ES-I3 (cell line): Measurements from ENCODE around the gene TTN.
"Not testable (repeated sequence)": the region's sequence is repeated elsewhere in the genome, so short reads cannot be mapped to it uniquely, and the experiment has no call there.

ENCODE experiments used
- H3K36me3 ChIP-seq: 2 replicates; pipeline ENCODE4 v1.6.1; 2013; ENCODE audit warnings: mild to moderate bottlenecking, low read length, control low read depth, moderate library complexity; ENCODE audit not compliant: insufficient read depth
- H3K4me1 ChIP-seq: 2 replicates; pipeline ENCODE4 v1.6.1; 2013; ENCODE audit warnings: mild to moderate bottlenecking, control low read depth, low read length; ENCODE audit not compliant: insufficient read depth
- H3K9ac ChIP-seq: 2 replicates; pipeline ENCODE4 v1.6.1; 2013; ENCODE audit warnings: low read depth, mild to moderate bottlenecking, low read length, moderate library complexity
- H3K9me3 ChIP-seq: 2 replicates; pipeline ENCODE4 v1.6.1; 2013; ENCODE audit warnings: mild to moderate bottlenecking, low read length, moderate library complexity; ENCODE audit not compliant: control insufficient read depth, insufficient read depth

TTN gene

DNA sequence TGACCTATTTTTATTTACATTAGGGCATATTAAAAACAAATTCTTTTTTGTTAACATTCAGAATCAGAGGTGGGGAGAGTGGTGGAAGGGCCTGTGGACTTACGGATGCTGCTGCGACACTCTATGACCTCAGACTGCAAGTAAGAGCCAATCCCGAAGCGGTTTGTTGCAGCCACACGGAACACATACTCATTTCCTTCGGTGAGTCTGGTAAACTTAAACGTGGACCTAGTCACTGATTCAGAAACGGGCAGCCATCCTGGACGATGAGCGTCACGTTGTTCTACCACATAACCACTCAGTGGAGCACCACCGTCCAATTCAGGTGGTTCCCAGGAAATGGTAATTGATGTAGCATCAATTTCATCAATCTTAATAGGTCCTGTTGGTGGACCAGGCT lies 265.1 kb downstream of the TTN start:
- no peaks in the 10 kb centered on the region for H3K4me1 ChIP-seq
- H3K36me3 ChIP-seq, result peaks cover 23% of the 10 kb centered on the region
- no peak overlapping the region for H3K9ac ChIP-seq
- H3K9me3 ChIP-seq, result no peaks in the 10 kb centered on the region

DNA sequence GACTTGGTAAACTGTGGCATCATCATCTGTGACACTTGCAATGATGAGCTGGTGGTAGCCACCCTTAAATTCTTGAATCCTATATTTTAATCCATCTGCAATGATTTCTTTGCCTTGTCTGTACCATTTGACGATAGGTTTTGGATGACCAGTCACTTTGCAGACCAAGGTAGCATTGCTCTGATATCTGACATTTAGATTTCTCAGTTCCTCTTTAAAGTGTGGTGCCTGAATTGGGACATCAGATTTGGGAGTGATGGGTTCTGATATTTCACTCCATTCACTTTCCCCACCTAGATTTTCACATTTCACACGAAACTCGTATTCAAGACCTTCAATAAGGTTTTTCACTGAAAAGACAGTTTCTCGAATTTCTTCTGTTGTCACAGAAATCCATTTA lies 271.2 kb downstream of the TTN start:
- Histone ChIP-seq H3K4me1 (no peaks in the 10 kb centered on the region), H3K9me3 (no peaks in the 10 kb centered on the region), H3K9ac (no peak overlapping the region), H3K36me3 (peaks cover 24% of the 10 kb centered on the region)

DNA sequence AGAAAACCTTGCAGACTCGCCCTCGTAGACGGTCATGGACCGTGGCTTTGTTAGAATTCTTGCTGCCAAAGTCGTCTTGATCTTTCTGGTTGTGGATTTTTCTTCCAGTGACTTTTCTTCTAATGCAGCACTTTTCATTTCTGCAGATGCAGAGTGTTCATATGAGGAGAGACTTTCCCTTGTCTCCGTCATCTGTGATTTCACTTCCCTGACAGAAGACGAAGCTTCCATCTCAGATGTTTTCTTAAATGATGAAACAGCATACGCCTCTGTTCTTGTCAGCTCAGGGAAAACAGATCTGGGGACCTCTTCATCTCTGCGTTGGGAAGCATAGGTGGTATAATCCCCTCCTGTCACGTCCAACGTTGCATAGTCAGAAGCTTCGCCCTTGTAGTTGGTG lies 276.1 kb downstream of the TTN start:
- Histone ChIP-seq H3K9me3 (no peaks in the 10 kb centered on the region), H3K36me3 (peaks cover 14% of the 10 kb centered on the region), H3K4me1 (no peaks in the 10 kb centered on the region), H3K9ac (no peak overlapping the region)

GRCh38 chr2:178530625-178531142 lies 276.5 kb downstream of the TTN start:
- no peak overlapping the region for H3K9ac ChIP-seq
- peaks cover 14% of the 10 kb centered on the region for H3K36me3 ChIP-seq
- H3K9me3 ChIP-seq, result no peaks in the 10 kb centered on the region
- H3K4me1 ChIP-seq, result no peaks in the 10 kb centered on the region

GRCh38 chr2:178530131-178530530 lies 277.1 kb downstream of the TTN start:
- Histone ChIP-seq H3K4me1 (no peaks in the 10 kb centered on the region), H3K36me3 (peaks cover 10% of the 10 kb centered on the region), H3K9me3 (no peaks in the 10 kb centered on the region), H3K9ac (no peak overlapping the region)

DNA sequence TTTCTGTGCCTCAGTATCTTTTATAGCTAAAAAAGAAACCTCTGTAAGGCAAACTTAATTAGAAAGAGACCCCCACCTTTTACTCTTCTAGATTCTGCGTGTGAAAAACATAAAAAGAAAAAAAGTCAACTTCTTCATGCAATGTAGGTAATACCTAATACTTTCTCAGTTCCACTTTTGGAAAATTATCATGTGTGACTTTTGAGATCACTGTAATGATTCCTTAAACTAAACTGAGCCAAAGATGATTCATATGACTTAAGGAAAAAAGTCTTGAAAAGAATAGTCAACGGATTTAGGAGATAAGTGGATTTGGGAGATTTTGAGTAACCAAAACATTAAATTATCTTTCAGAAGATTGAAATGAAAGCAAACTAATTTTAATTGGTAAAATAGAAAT lies 278.0 kb downstream of the TTN start:
- H3K36me3 ChIP-seq, result peaks cover 10% of the 10 kb centered on the region
- no peaks in the 10 kb centered on the region for H3K4me1 ChIP-seq
- H3K9ac ChIP-seq, result no peak overlapping the region
- H3K9me3 ChIP-seq, result no peaks in the 10 kb centered on the region

DNA sequence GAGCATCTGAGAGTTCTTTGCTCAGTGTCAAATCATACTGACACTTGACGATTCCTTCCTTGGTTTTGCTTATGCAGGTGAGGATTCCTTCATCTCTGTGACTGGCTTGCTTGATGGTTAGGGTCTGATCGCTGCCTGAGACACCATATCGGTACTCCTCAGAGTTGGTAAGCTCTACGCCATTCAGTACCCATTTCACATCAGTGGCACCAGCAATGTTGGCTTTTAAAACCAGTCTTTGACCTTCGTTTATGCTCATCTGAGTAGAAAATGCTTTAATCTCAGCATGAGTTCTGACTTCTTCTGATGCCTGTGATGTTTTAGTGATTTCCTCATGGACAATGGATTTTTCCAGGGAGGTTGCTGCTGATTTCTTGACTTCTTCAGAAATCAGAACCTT lies 278.6 kb downstream of the TTN start:
- H3K4me1 ChIP-seq, result no peaks in the 10 kb centered on the region
- no peaks in the 10 kb centered on the region for H3K9me3 ChIP-seq
- H3K36me3 ChIP-seq, result peaks cover 10% of the 10 kb centered on the region
- no peak overlapping the region for H3K9ac ChIP-seq

- peaks cover 10% of the 10 kb centered on the region for H3K36me3 ChIP-seq
- no peaks in the 10 kb centered on the region for H3K4me1 ChIP-seq
- no peaks in the 10 kb centered on the region for H3K9me3 ChIP-seq
- H3K9ac ChIP-seq, result no peak overlapping the region
Observed at GRCh38 chr2:178527592-178527991, 279.6 kb downstream of the TTN start.

- no peak overlapping the region for H3K9ac ChIP-seq
- H3K36me3 ChIP-seq, result no peaks in the 10 kb centered on the region; the same call in none of the 2 replicates
- H3K9me3 ChIP-seq, result no peaks in the 10 kb centered on the region
- no peaks in the 10 kb centered on the region for H3K4me1 ChIP-seq
Observed at GRCh38 chr2:178526256-178526655, 281.0 kb downstream of the TTN start.

- H3K9me3 ChIP-seq, H3K9ac ChIP-seq, H3K36me3 ChIP-seq, H3K4me1 ChIP-seq: not testable (repeated sequence)
Observed at GRCh38 chr2:178525460-178525859, 281.8 kb downstream of the TTN start.

GRCh38 chr2:178525010-178525409 lies 282.2 kb downstream of the TTN start:
- H3K9ac ChIP-seq, H3K4me1 ChIP-seq, H3K36me3 ChIP-seq: not testable (repeated sequence)

GRCh38 chr2:178523596-178524134 lies 283.6 kb downstream of the TTN start:
- peak overlapping the region; percentile 74 for H3K9ac ChIP-seq
- H3K9me3 ChIP-seq, result no peaks in the 10 kb centered on the region
- H3K4me1 ChIP-seq, result no peaks in the 10 kb centered on the region
- no peaks in the 10 kb centered on the region; the same call in 1 of the 2 replicates for H3K36me3 ChIP-seq

More at GRCh38 chr2:178525010-178525409, 282.2 kb downstream of the TTN start:
- not testable (repeated sequence) for H3K9me3 ChIP-seq

DNA sequence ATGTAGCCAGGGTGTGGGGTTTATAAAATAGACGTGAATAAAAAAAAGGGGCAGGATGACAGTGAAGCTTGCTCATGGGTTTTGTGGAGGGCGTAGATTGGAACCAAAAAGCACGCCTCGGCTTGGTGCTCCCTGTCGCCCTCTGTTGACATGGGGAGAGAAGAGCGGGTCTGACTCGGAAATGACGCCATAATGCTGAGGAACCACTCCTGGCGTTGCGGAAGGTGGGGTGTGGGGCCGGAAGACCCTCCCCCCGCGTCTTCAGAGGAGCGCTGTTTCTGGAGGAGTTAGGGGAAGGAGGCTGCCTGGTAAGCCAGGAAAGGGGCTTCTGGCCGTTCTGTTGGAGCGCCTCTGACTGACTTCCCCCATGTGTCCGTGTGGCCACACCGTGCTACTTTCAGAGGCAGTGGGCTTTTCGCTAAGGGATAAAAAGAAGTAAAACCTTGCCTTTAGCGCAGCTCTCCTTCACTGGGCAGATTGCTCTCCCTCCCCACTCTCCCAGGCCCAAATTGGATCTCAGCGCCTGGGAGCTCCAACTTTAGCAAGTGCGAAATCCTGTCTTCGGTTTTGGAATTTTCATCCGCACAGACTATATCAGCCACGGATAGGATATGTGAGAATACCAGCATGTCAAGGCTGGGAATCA lies 284.1 kb downstream of the TTN start:
- peak overlapping the region; percentile 74 for H3K9ac ChIP-seq

GRCh38 chr2:178521304-178522150 lies 285.7 kb downstream of the TTN start:
- Histone ChIP-seq H3K4me1 (no peaks in the 10 kb centered on the region), H3K9me3 (no peaks in the 10 kb centered on the region), H3K9ac (no peak overlapping the region), H3K36me3 (no peaks in the 10 kb centered on the region)

More for the DNA sequence above, 284.1 kb downstream of the TTN start:
- H3K4me1 ChIP-seq, result no peaks in the 10 kb centered on the region
- H3K36me3 ChIP-seq, result no peaks in the 10 kb centered on the region
- H3K9me3 ChIP-seq, result no peaks in the 10 kb centered on the region

- Histone ChIP-seq H3K4me1 (no peaks in the 10 kb centered on the region), H3K36me3 (no peaks in the 10 kb centered on the region), H3K9ac (no peak overlapping the region), H3K9me3 (no peaks in the 10 kb centered on the region)
Observed at GRCh38 chr2:178517496-178517895, 289.7 kb downstream of the TTN start.
